ENCODE data around the gene TCEANC2. TPM values are rescaled to one million over a fixed set of nuclear protein-coding genes. Genes with fewer than 3 reads are reported as not detected.

The TCEANC2 gene
- total RNA-seq, 2 experiments from 2014 or later, result 2.3 to 2.7 TPM

GRCh38 chr1:54084794-54085193 lies 31.4 kb downstream of the TCEANC2 start:
- TF ChIP-seq CTCF (IDR thresholded peaks at IDR 0.05), result no peak
- no peak overlapping the region for H3K4me3 Mint-ChIP-seq
- H3K27me3 ChIP-seq (ENCODE audit: control insufficient read depth in 1 of 2, insufficient read depth in 2 of 2, low read length in 2 of 2), result no peaks in the 10 kb centered on the region
- no peaks in the 10 kb centered on the region for H3K9me3 Mint-ChIP-seq
- H3K4me1 Mint-ChIP-seq (ENCODE audit: low read depth), result peaks cover 4% of the 10 kb centered on the region
- H3K27ac ChIP-seq (ENCODE audit: low read depth in 1 of 2, low read length in 2 of 2), result no peak overlapping the region
- ChIA-PET POLR2A (no interaction called here), CTCF (no interaction called here)
- H3K36me3 ChIP-seq (ENCODE audit: insufficient read depth, low read length), result peaks cover 8% of the 10 kb centered on the region
- peaks cover 30% of the 10 kb centered on the region for H3K36me3 Mint-ChIP-seq (ENCODE audit: low read depth)
- no peak for ATAC-seq (ENCODE audit: poor library complexity)
- no peak for DNase-seq
- intact Hi-C loops (cut with DNase I, micrococcal nuclease), result no loop called here
- H3K27me3 Mint-ChIP-seq, result no peaks in the 10 kb centered on the region
- H3K27ac Mint-ChIP-seq, result no peak overlapping the region
- H3K4me3 ChIP-seq (ENCODE audit: low read length), result no peak overlapping the region
- H3K4me1 ChIP-seq (ENCODE audit: insufficient read depth, low read length), result no peaks in the 10 kb centered on the region
- H3K9me3 ChIP-seq (ENCODE audit: control insufficient read depth in 1 of 2, insufficient read depth in 1 of 2, low read length in 2 of 2), result no peaks in the 10 kb centered on the region

- no peak overlapping the region for H3K4me3 Mint-ChIP-seq
- no peak for TF ChIP-seq CTCF (IDR thresholded peaks at IDR 0.05)
- POLR2A ChIA-PET, result no interaction called here
- H3K27ac Mint-ChIP-seq, result no peak overlapping the region
- Histone ChIP-seq H3K4me1 (ENCODE audit: insufficient read depth, low read length) (no peaks in the 10 kb centered on the region), H3K27me3 (ENCODE audit: control insufficient read depth in 1 of 2, insufficient read depth in 2 of 2, low read length in 2 of 2) (no peaks in the 10 kb centered on the region), H3K27ac (ENCODE audit: low read depth in 1 of 2, low read length in 2 of 2) (no peak overlapping the region), H3K9me3 (ENCODE audit: control insufficient read depth in 1 of 2, insufficient read depth in 1 of 2, low read length in 2 of 2) (no peaks in the 10 kb centered on the region), H3K4me3 (ENCODE audit: low read length) (no peak overlapping the region), H3K36me3 (ENCODE audit: insufficient read depth, low read length) (peaks cover 13% of the 10 kb centered on the region)
- H3K9me3 Mint-ChIP-seq, result no peaks in the 10 kb centered on the region
- H3K27me3 Mint-ChIP-seq, result no peaks in the 10 kb centered on the region
- DNase-seq (no peak), ATAC-seq (ENCODE audit: poor library complexity) (no peak)
- intact Hi-C loops (cut with DNase I, micrococcal nuclease), result no loop called here
- no peaks in the 10 kb centered on the region for H3K4me1 Mint-ChIP-seq (ENCODE audit: low read depth)
- peaks cover 35% of the 10 kb centered on the region for H3K36me3 Mint-ChIP-seq (ENCODE audit: low read depth)
- CTCF ChIA-PET, result no interaction called here
Measured at GRCh38 chr1:54086754-54087153, 33.3 kb downstream of the TCEANC2 start.

- Mint-ChIP-seq H3K27me3 (no peaks in the 10 kb centered on the region), H3K9me3 (no peaks in the 10 kb centered on the region), H3K4me1 (ENCODE audit: low read depth) (no peaks in the 10 kb centered on the region), H3K4me3 (no peak overlapping the region), H3K27ac (no peak overlapping the region), H3K36me3 (ENCODE audit: low read depth) (peaks cover 49% of the 10 kb centered on the region)
- DNase-seq, result no peak
- no peaks in the 10 kb centered on the region for H3K27me3 ChIP-seq (ENCODE audit: control insufficient read depth in 1 of 2, insufficient read depth in 2 of 2, low read length in 2 of 2)
- POLR2A ChIA-PET, result no interaction called here
- H3K27ac ChIP-seq (ENCODE audit: low read depth in 1 of 2, low read length in 2 of 2), result no peak overlapping the region
- H3K36me3 ChIP-seq (ENCODE audit: insufficient read depth, low read length), result peaks cover 13% of the 10 kb centered on the region
- no peak for TF ChIP-seq CTCF (IDR thresholded peaks at IDR 0.05)
- no peak overlapping the region for H3K4me3 ChIP-seq (ENCODE audit: low read length)
- intact Hi-C loops (cut with DNase I, micrococcal nuclease), result no loop called here
- ATAC-seq (ENCODE audit: poor library complexity), result no peak
- no peaks in the 10 kb centered on the region for H3K4me1 ChIP-seq (ENCODE audit: insufficient read depth, low read length)
- CTCF ChIA-PET, result no interaction called here
- no peaks in the 10 kb centered on the region for H3K9me3 ChIP-seq (ENCODE audit: control insufficient read depth in 1 of 2, insufficient read depth in 1 of 2, low read length in 2 of 2)
Measured at GRCh38 chr1:54088385-54088784, 35.0 kb downstream of the TCEANC2 start.

All from CD4-positive, alpha-beta T cell (primary cell).